Pulmonary artery endothelial cell (primary cell): ENCODE data around the gene EIF6. TPM values are rescaled to one million over a fixed set of nuclear protein-coding genes. Genes with fewer than 3 reads are reported as not detected.
A peak's percentile ranks its signal among the peaks of the same experiment; 100 is the strongest.

ENCODE experiments used
- DNase-seq: peaks from one replicate; pipeline ENCODE4 v3.0.0-alpha.2; 2011; ENCODE audit warnings: low read depth, low spot score
- total RNA-seq: library from RNA; depleted of rRNA; stranded (reverse); fragments of >200 nt; gene quantifications from 2 replicates; pipeline ENCODE4 v1.2.3, GENCODE V29; 2014

EIF6 gene
- total RNA-seq, 1 donor from 2014 or later, result 206 TPM

DNA sequence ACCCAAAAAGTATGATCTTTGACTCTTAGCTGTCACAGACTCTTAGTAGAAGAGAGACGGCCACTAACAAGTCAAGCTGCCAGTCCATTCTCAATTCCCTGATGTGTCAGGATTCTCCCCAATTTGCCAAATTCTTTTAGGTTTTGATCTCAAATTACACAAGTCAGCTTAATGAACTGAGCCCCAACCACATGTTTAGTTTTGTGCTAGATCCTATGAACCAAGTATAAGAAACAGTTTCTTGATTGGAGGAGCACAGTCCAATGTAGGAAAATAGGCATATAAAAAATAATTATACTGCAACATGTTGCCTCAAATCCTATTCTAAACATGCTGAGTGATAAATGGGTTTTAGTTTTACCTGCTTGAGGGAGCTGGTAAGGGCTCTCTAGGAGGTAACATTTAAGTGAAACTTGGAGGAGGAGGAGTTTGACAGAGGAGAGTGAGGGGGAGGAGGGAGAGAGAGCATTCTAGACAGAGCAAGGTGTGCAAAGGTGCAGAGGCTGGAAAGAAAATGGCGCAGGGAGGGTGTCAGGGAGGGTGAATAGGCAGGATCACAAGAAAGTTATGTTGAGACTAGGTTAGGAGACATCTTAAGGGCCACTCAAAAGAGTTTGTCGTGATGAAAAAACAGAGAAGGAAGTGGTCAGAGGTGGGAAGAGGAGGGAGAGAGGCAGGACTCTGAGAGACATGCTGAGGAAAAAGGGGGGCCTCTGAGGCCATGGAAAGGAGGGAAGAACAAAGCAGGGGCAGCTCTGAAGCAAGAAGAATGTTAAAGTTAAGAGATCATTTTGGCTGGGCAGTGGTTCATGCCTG, 30.5 kb upstream of the EIF6 start:
- no peak for DNase-seq

DNA sequence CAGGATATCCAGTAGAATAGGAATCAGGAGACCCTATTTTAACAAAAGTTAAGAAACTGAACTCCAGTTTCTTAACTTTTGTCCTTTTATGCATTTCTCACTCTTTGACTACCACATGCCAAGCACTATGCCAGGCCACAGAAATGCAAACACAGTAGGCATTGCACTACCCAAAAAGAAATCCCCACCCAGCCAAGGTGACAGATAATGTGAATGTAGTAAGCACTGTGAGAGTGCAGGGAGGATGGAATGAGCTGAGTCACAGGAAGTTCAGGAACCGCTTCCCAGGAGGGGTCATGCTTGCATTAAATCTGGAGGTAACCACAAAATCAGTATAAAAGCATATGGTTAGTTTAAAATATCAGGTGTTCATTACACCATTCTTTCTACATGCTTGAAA, 27.7 kb upstream of the EIF6 start:
- no peak for DNase-seq

DNA sequence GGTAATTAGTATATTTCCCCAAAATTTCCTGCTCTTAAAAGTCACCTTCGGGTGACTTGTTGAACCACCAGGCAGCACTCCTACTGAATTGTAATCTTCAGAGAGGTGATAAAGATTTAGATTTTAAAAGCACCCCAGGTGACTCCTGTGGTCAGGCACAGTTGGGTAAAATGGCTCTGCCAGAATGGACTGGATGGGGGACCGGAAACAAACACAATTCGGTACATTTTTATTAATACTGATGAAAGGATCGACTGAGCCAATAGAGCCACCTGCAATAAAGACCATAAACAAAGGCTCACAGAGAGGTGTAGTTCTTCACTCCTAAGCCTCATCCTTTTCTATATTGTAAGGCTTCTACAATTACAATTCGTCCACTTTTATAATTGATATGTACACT, 27.2 kb upstream of the EIF6 start:
- DNase-seq, result no peak

GRCh38 chr20:35311409-35311808, 26.8 kb upstream of the EIF6 start:
- DNase-seq, result no peak

DNA sequence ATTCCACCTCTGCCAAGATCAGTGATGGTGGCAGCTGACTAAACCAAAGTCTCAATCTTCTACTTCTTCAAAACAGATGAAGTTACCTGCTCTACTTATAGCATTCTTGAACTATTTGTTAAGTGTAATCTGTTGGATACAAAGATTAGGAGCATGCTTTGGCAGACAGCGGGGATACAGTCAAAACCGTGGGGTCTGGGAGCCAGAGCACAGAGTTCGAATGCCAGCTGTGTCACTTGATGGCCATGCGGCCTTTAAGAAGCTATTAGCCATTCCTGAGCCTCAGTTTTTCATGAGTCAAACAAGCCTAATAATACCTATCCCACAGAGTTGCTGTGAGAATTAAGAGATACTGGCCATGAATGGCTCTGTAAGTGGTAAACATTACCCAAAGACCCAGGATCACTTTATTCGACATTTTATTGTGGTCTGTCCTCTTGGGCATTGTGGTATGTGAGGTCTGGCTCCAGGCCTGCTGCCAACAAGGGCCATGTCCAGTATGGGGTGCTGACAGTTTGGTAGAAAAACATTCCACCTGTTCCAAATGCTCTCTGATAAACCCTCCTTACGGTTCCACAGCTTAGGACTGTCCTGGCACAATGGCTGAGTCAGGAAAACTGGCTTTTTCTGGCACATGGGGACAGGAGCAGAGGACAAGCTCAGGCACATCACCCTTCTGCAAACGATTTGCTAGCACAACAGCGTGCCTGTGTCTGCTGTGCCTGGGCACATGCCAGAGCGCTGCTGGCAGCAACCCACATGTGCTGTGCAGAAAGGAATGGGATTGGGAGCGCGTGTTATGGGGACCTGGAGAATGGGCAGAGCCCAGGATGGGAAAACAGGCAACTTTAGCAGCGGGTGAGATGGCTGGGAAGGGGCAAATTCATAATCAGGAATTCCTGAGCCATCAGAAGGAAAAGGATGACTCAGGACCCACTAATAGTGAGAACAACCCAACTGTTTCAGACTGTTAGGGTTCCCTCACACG, 23.4 kb upstream of the EIF6 start:
- no peak for DNase-seq

DNA sequence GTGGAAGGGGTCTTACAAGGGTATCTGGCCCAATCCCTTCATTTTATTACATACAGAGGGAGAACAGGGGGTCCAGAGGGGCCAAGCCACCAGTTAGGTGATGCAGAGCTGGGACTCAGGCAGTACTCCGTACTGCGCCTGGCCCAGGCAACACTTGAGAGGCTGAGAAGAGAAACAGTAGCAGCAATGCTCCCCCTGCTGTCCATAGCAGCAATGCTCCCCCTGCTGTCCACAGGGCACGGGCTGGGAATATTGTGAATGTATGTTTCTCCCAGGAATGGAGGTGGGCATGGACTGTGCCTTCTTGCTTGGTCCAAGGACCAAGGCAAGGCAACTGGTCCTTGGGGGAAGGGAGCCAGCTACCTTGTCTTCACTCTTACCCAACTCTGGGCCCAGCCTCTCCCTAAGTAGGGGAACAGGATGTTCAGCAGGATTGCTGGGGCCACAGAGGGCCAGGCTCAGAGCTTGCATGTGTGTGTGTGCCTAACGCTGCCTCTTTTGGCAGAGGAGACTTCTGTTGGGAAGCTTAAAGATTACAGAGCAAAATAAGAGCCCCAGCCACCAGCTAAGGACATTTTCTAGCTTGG, 22.5 kb upstream of the EIF6 start:
- peak; percentile 39 for DNase-seq

DNA sequence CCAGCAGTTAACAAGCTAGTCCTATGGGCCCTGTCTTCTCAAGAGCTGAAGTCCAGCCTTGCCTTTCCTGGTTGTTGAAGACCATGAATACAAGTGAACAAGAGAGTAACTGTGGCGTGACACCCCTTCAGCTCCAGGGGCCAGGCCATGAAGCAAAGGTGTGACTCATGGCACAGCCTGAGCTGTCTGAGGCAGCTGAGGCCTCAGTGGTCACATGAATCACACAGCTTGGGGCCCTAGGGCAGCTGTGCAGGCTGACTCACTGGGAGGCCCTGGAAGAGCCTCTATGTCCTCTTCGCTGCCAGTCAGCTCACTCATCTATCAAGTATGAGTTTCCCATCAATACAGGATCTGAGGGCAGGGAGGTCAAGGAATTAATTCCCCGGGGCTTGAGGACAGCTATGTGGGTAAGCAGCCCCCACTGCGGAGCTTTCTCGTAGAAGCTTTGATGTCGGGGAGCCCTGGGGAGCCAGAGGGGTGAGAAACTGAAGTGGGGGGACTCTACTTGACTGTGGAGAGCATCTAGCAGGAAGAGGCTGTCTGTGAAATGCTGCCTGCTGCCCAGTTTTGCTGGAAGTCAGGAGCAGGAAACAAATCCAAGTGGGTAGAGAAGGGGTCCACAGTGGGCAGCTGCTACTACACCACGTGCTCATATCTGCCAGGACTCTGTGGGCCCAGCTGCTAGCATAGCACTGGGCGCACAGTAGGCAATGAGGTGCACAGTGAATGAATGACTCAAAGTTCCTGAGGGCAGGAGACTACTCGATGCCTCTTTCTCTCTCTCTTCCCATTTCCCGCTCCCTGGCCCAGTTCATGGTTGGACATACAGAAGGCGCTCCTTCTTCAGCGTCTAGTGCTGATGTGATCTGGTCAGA, 21.3 kb upstream of the EIF6 start:
- peak; percentile 96 for DNase-seq

DNA sequence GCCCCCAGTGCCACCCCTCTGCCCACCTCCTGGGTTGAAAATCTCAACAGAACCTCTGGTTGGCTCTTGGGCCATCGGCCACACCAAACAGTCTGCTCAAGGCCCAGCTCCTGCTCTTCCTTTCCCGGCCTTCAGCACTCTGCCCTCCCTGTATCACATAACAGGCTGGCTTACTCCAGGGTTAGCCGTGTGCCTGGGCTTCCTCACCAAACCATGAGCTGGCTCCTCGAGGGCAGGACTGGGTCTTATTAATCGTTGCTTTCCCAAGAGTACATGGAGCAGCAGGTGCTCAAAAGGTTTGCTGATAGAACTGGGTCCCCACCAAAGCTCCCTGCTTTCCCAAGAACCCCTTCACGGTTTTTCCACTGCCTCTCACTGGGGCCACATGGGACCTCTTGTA, 20.4 kb upstream of the EIF6 start:
- DNase-seq, result no peak

GRCh38 chr20:35303735-35304491, 19.3 kb upstream of the EIF6 start:
- DNase-seq, result peak; percentile 66

DNA sequence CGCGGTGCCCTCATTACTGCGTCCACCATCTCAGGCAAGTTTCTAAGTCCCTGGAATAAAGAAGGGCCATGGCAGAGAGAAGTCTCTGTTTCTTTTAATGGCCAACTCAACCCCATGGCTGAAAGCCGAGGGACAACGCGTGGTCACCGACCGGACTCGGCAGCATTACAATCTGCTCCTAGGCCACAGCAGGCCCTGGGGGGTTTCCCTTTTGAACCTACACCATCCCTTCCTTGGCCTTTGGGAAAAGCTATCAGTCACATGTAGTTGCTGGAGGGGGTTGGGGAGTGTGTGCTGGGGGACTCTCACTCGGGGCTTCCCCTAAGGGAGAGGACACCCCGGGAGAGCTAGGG, 18.8 kb upstream of the EIF6 start:
- DNase-seq, result no peak

GRCh38 chr20:35302421-35303335, 18.1 kb upstream of the EIF6 start:
- DNase-seq, result no peak

DNA sequence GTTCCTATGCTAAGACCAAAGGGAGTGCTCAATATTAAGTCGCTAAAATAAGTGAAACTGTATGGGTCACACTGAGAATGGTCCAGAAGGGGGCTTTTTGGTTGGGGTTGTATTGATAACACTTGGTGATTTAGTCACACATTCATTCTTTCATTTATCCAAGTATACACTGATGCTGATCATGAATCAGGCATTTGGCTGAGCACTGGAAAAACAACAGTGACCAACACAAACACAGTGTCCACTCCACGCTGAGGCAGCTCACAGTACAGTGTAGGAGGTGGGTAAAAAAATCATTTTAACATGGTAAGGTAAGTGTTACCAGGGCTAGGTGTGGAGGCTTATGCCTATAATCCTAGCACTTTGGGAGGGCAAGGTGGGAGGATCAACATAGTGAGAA, 16.9 kb upstream of the EIF6 start:
- no peak for DNase-seq

- DNase-seq, result no peak
These were observed 16.1 kb upstream of the EIF6 start for GRCh38 chr20:35300469-35301262.

DNA sequence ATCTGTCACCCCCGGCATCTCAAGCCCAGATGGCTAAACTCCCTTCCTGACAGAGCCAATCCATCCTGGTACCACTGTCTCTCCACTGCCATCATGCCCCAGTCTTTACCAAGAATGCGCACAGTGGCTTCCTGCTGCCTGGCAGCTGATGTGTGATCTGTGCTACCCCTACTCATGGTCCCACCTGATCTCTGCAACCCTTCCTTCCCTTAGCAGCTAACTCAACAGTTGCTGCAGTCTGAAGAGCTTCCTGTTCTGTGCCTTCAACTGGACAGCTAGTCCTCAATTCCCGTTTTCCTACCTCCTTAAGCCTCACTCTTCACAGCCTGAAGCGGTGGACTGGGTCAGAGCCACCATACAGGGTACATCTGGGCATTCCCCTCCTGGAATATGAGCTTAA, 15.2 kb upstream of the EIF6 start:
- no peak for DNase-seq

DNA sequence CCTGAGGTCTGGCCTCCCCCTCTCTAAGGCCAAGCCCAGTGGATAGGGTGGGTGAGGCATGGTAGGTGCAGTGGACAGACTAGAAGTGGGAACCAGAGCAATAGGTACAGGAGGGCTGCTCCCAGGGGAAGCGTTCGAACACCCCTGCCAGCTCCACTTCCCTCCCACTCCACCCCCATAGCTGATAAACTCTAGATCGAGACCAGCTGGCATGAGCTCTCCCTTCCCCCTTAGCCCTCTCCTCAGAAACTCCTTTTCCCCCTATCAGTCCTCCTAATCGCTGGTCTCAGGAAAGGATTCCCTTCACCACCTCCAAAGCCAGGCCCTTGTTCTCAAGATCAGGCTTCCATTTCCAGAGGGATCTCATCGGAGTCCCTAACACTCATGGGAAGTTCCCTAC, 13.7 kb upstream of the EIF6 start:
- DNase-seq, result no peak

DNA sequence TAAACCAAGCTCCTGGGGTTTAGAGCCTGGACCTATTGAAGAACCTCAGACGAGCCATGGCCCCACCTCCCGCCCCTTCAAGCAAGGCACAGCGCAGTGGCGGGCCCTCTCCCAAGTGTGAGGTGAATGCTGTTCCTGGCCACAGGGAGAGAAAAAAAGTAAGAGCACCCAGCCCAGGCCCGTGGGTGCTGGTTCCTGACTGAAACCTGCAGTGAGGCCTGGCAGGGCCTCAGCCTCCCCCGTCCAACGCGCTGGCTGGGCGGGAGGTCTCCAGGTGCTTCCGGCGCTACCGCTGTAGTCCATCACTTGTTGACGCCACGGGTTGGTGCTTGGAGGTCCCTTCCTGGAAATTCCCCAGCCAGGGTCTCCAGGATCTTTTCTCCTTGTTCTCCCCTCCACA, 13.2 kb upstream of the EIF6 start:
- DNase-seq, result no peak

GRCh38 chr20:35297155-35297554, 12.6 kb upstream of the EIF6 start:
- DNase-seq, result no peak

DNA sequence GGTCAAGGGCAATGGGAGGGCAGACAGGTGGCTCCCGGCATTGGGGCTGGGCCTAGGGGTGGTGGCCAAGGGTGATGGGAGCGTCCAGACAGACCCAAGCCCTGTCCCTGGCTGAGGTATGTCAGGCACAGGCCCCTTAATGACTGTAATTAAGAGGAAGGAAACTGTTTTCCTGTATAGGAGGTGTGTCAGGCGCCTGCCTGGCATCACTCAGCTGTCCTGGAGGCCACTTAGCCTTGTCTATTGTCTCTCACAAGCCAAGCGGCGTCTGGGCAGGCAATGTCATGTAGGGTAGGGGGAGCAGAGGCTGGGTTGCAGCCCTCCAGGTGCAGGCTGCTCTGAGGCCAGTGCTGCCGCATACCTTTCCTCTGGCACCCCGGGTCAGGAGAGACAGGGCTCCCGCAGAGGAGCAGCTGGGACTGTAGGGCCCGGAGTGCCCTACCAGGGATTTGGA, 11.6 kb upstream of the EIF6 start:
- no peak for DNase-seq
